Measurements from ENCODE around the gene CKMT2.

DNA sequence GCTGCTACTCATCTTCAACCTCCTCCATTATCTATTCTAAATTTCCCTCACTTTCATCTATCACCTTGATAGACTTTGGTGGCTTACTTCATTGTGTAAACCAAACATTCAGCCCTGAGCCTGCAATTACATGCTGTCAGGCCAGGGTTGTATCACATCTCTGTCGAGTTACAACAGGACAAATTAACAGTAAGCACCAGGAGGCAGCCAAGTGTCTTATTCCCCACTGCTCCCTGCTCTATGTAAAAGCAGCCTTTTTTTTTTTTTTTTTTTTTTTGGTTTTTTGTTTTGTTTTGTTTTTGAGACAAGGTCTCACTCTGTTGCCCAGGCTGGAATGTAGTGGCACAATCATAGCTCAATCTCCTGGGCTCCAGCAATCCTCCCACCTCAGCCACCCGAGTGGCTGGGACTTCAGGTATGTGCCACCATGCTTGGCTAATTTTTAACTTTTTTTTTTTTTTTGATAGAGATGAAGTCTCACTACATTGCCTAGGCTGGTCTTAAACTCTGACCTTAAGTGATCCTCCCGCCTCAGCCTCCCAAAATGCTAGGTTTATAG, 53.0 kb downstream of the CKMT2 start:
- TF ChIP-seq, protein P1, sequence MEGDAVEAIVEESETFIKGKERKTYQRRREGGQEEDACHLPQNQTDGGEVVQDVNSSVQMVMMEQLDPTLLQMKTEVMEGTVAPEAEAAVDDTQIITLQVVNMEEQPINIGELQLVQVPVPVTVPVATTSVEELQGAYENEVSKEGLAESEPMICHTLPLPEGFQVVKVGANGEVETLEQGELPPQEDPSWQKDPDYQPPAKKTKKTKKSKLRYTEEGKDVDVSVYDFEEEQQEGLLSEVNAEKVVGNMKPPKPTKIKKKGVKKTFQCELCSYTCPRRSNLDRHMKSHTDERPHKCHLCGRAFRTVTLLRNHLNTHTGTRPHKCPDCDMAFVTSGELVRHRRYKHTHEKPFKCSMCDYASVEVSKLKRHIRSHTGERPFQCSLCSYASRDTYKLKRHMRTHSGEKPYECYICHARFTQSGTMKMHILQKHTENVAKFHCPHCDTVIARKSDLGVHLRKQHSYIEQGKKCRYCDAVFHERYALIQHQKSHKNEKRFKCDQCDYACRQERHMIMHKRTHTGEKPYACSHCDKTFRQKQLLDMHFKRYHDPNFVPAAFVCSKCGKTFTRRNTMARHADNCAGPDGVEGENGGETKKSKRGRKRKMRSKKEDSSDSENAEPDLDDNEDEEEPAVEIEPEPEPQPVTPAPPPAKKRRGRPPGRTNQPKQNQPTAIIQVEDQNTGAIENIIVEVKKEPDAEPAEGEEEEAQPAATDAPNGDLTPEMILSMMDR (IDR thresholded peaks at IDR 0.05) = no peak
- TF ChIP-seq POLR2A (IDR thresholded peaks at IDR 0.05) = no peak

Measured in ovary (tissue), 3 donors.